DND-41 (cell line): ENCODE data around the gene TARM1.

ENCODE experiments used
- ATAC-seq: fragments of 200-7000 bp; cut with Tn5 transposase; 3 replicates; pipeline ENCODE4 v1.9.1; 2021; ENCODE audit warnings: low read depth; ENCODE audit not compliant: insufficient read depth
- DNase-seq: peaks from one replicate; pipeline ENCODE4 v3.0.0-alpha.2; 2020
- H2AFZ ChIP-seq: 2 replicates; pipeline ENCODE4 v1.6.0; 2012; ENCODE audit warnings: low read depth, low read length
- H3K27ac ChIP-seq: 2 replicates; pipeline ENCODE4 v1.5.1; 2012; ENCODE audit warnings: low read length, inconsistent platforms
- H3K27me3 ChIP-seq: fragments of 200-600 bp; sonication (generic); 2 replicates; pipeline ENCODE4 v1.6.0; 2012; ENCODE audit warnings: low read length, mild to moderate bottlenecking, inconsistent platforms; ENCODE audit not compliant: insufficient read depth, poor library complexity
- H3K36me3 ChIP-seq: 2 replicates; pipeline ENCODE4 v1.5.1; 2012; ENCODE audit warnings: low read length, inconsistent platforms; ENCODE audit not compliant: insufficient read depth
- H3K4me1 ChIP-seq: 2 replicates; pipeline ENCODE4 v1.5.1; 2012; ENCODE audit warnings: mild to moderate bottlenecking, low read length; ENCODE audit not compliant: insufficient read depth
- H3K4me2 ChIP-seq: 2 replicates; pipeline ENCODE4 v1.6.0; 2012; ENCODE audit warnings: mild to moderate bottlenecking, moderate library complexity, low read length, inconsistent platforms; ENCODE audit not compliant: insufficient read depth
- H3K4me3 ChIP-seq, 2 experiments: fragments of 200-600 bp in 1 of 2; shearing (Covaris generic) in 1 of 2; 2 replicates each; pipeline ENCODE4 v1.5.1; 2012 to 2016; ENCODE audit warnings: inconsistent platforms in 2 of 2, low read length in 2 of 2, mild to moderate bottlenecking in 2 of 2, low read depth in 1 of 2, moderate library complexity in 1 of 2
- H3K79me2 ChIP-seq: 2 replicates; pipeline ENCODE4 v1.6.0; 2012; ENCODE audit warnings: low read length, inconsistent platforms; ENCODE audit not compliant: insufficient read depth
- H3K9ac ChIP-seq: 2 replicates; pipeline ENCODE4 v1.6.0; 2012; ENCODE audit warnings: low read depth, mild to moderate bottlenecking, inconsistent platforms, low read length, moderate library complexity
- H3K9me3 ChIP-seq: 2 replicates; pipeline ENCODE4 v1.5.1; 2012; ENCODE audit warnings: low read length, moderate library complexity, mild to moderate bottlenecking, inconsistent platforms; ENCODE audit not compliant: insufficient read depth, severe bottlenecking
- H4K20me1 ChIP-seq: 2 replicates; pipeline ENCODE4 v1.6.0; 2012; ENCODE audit warnings: low read length; ENCODE audit not compliant: insufficient read depth
- EZH2 ChIP-seq: IDR thresholded peaks from 3 replicates; pipeline ENCODE4 v1.6.1; 2012; ENCODE audit warnings: borderline replicate concordance, low read depth, mild to moderate bottlenecking, moderate library complexity, low read length, inconsistent platforms; ENCODE audit not compliant: severe bottlenecking
- TF ChIP-seq, protein P1 (sequence below): IDR thresholded peaks from 2 replicates; pipeline ENCODE4 v1.5.1; 2012; ENCODE audit warnings: borderline replicate concordance, low read length, moderate library complexity, mild to moderate bottlenecking; ENCODE audit not compliant: poor library complexity, severe bottlenecking; ENCODE audit errors: extremely low read depth

Gene TARM1

DNA sequence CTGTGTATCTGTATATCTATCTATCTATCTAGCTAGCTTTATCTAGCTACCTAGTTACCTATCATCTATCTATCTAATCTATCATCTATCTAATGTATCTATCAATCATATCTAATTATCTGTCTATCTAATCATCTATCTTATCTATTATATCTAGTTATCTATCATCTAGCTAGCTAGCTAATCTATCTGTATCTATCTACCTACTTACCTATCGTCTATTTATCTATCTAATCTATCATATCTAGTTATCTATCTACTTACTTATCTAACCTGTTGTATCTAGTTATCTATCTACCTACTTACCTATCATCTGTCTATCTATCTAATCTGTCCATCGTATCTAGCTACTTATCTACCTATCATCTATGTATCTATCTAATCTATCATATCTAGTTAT lies 35.4 kb downstream of the TARM1 start:
- Histone ChIP-seq H3K79me2 (no peaks in the 10 kb centered on the region), H3K9ac (no peak overlapping the region), H3K4me1 (no peaks in the 10 kb centered on the region), H3K36me3 (no peaks in the 10 kb centered on the region), H3K27me3 (no peaks in the 10 kb centered on the region), H2AFZ (no peak overlapping the region), H3K4me2 (no peak overlapping the region), H3K9me3 (no peaks in the 10 kb centered on the region), H3K4me3 (no peak overlapping the region), H4K20me1 (no peaks in the 10 kb centered on the region; the same call in 1 of the 2 replicates), H3K27ac (no peak overlapping the region)
- TF ChIP-seq EZH2: no peak
- TF ChIP-seq, protein P1, sequence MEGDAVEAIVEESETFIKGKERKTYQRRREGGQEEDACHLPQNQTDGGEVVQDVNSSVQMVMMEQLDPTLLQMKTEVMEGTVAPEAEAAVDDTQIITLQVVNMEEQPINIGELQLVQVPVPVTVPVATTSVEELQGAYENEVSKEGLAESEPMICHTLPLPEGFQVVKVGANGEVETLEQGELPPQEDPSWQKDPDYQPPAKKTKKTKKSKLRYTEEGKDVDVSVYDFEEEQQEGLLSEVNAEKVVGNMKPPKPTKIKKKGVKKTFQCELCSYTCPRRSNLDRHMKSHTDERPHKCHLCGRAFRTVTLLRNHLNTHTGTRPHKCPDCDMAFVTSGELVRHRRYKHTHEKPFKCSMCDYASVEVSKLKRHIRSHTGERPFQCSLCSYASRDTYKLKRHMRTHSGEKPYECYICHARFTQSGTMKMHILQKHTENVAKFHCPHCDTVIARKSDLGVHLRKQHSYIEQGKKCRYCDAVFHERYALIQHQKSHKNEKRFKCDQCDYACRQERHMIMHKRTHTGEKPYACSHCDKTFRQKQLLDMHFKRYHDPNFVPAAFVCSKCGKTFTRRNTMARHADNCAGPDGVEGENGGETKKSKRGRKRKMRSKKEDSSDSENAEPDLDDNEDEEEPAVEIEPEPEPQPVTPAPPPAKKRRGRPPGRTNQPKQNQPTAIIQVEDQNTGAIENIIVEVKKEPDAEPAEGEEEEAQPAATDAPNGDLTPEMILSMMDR: no peak
- DNase-seq: no peak
- ATAC-seq: no peak

DNA sequence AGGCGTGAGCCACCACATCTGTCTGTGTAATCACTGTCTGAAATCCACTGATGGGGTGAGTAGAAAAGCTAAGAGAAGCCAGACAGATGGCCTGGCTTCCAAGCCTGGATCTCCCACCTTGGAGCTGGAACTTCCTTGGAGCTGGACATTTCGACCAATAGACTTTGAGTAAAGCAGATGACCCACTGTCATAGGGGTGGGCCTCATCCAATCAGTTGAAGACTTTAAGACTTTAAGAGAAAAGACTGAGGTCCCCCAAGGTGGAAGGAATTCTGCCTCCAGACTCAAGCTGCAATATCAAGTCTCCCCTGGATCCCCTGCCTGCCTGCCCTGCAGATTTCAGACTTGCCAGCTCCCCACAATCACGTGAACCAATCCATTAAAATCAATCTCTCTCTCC lies 38.2 kb downstream of the TARM1 start:
- H3K4me2 ChIP-seq: no peak overlapping the region
- DNase-seq: no peak
- no peak overlapping the region for H3K9ac ChIP-seq
- H2AFZ ChIP-seq: no peak overlapping the region
- no peaks in the 10 kb centered on the region for H3K4me1 ChIP-seq
- H3K27ac ChIP-seq: no peak overlapping the region
- H3K36me3 ChIP-seq: no peaks in the 10 kb centered on the region
- H3K79me2 ChIP-seq: no peaks in the 10 kb centered on the region
- no peaks in the 10 kb centered on the region; the same call in 1 of the 2 replicates for H4K20me1 ChIP-seq
- H3K9me3 ChIP-seq: no peaks in the 10 kb centered on the region
- ATAC-seq: no peak
- no peak overlapping the region for H3K4me3 ChIP-seq
- no peaks in the 10 kb centered on the region for H3K27me3 ChIP-seq
- TF ChIP-seq, protein P1: no peak
- no peak for TF ChIP-seq EZH2

DNA sequence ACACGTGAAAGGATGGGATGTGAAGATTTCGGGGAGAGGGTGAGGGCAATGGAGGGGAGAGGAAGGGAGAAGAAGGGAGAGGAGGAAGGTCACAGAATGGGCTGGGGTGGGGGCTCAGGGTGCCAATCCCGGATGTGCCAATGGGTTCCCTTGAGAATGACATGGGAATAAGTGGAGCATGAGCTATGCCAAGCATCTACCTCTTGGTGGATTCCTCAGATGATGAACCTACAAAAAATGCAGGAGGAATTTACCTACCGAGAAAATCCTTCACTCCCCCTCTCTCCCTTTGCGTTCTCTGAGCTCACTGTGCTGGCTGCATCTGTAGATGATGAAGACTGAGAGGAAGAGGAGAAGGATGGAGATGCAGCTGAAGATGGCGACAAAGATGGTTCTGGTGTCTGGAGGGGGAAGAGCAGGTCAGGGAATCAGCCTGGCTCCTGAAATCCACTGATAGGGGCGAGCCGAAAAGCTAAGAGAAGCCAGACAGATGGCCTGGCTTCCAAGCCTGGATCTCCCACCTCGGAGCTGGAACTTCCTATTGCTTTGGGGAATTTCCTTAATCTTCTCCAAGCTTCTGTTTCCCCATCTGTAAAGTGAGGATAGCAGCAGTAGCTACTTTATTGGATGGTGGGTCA lies 39.1 kb downstream of the TARM1 start:
- Histone ChIP-seq H3K4me2 (no peak overlapping the region), H3K36me3 (no peaks in the 10 kb centered on the region), H3K4me3 (no peak overlapping the region), H2AFZ (no peak overlapping the region), H3K27me3 (no peaks in the 10 kb centered on the region), H4K20me1 (no peaks in the 10 kb centered on the region; the same call in 1 of the 2 replicates), H3K4me1 (no peaks in the 10 kb centered on the region), H3K27ac (no peak overlapping the region), H3K9ac (no peak overlapping the region), H3K9me3 (no peaks in the 10 kb centered on the region), H3K79me2 (no peaks in the 10 kb centered on the region)
- TF ChIP-seq, protein P1: no peak
- TF ChIP-seq EZH2: no peak
- no peak for DNase-seq
- ATAC-seq: no peak
